Chondrocyte (in vitro differentiated cells): ENCODE data around the gene CRISPLD2. TPM values are rescaled to one million over a fixed set of nuclear protein-coding genes. Genes with fewer than 3 reads are reported as not detected.

Experiments
- DNase-seq: peaks from one replicate; pipeline ENCODE4 v3.0.0; 2021; ENCODE audit warnings: mixed read lengths, low spot score
- H3K27ac Mint-ChIP-seq: one replicate; pipeline ENCODE4 v1.8.0; 2021; ENCODE audit warnings: mild to moderate bottlenecking, moderate library complexity, mixed read lengths; ENCODE audit not compliant: unreplicated experiment
- H3K27me3 Mint-ChIP-seq: 2 replicates; pipeline ENCODE4 v1.8.0; 2021; ENCODE audit warnings: low read depth, mixed read lengths
- H3K36me3 Mint-ChIP-seq: 2 replicates; pipeline ENCODE4 v1.8.0; 2021; ENCODE audit warnings: low read depth, mixed read lengths
- H3K4me1 Mint-ChIP-seq: 2 replicates; pipeline ENCODE4 v1.8.0; 2021; ENCODE audit warnings: low read depth, mild to moderate bottlenecking, mixed read lengths
- H3K4me3 Mint-ChIP-seq: one replicate; pipeline ENCODE4 v1.8.0; 2021; ENCODE audit warnings: mild to moderate bottlenecking, moderate library complexity, mixed read lengths; ENCODE audit not compliant: unreplicated experiment
- H3K9me3 Mint-ChIP-seq: 2 replicates; pipeline ENCODE4 v1.8.0; 2021; ENCODE audit warnings: low read depth, mixed read lengths
- CTCF ChIP-seq: fragments of 200-600 bp; sonication (generic); IDR thresholded peaks from 2 replicates; pipeline ENCODE4 v1.5.0; 2021; ENCODE audit warnings: antibody characterized with exemption, mild to moderate bottlenecking, moderate library complexity
- total RNA-seq: library from RNA; stranded (reverse); gene quantifications from 3 replicates; pipeline ENCODE4 v1.2.1, GENCODE V29; 2021

The CRISPLD2 gene
- total RNA-seq, 1 donor from 2014 or later = 12.1 TPM

- DNase-seq = no peak
- TF ChIP-seq CTCF = no peak
- Mint-ChIP-seq H3K4me3 (no peak overlapping the region), H3K9me3 (peaks cover 3% of the 10 kb centered on the region), H3K36me3 (peaks cover 8% of the 10 kb centered on the region), H3K27me3 (no peaks in the 10 kb centered on the region), H3K4me1 (peaks cover 13% of the 10 kb centered on the region), H3K27ac (no peak overlapping the region)
Observed at GRCh38 chr16:84881702-84882521, 62.1 kb downstream of the CRISPLD2 start.

GRCh38 chr16:84883301-84883700 lies 63.5 kb downstream of the CRISPLD2 start:
- Mint-ChIP-seq H3K27me3 (no peaks in the 10 kb centered on the region), H3K4me1 (peaks cover 13% of the 10 kb centered on the region), H3K27ac (no peak overlapping the region), H3K4me3 (no peak overlapping the region), H3K9me3 (peaks cover 3% of the 10 kb centered on the region), H3K36me3 (peaks cover 8% of the 10 kb centered on the region)
- no peak for DNase-seq
- no peak for TF ChIP-seq CTCF

- Mint-ChIP-seq H3K27me3 (no peaks in the 10 kb centered on the region), H3K4me1 (peaks cover 13% of the 10 kb centered on the region), H3K36me3 (peaks cover 8% of the 10 kb centered on the region), H3K4me3 (no peak overlapping the region), H3K9me3 (peaks cover 3% of the 10 kb centered on the region), H3K27ac (no peak overlapping the region)
- TF ChIP-seq CTCF = no peak
- DNase-seq = no peak
Observed at GRCh38 chr16:84884246-84884595, 64.4 kb downstream of the CRISPLD2 start.

GRCh38 chr16:84884596-84885341 lies 65.0 kb downstream of the CRISPLD2 start:
- no peak for DNase-seq
- Mint-ChIP-seq H3K36me3 (peaks cover 6% of the 10 kb centered on the region), H3K27ac (no peak overlapping the region), H3K4me1 (peaks cover 13% of the 10 kb centered on the region), H3K27me3 (no peaks in the 10 kb centered on the region), H3K9me3 (peaks cover 3% of the 10 kb centered on the region), H3K4me3 (no peak overlapping the region)
- TF ChIP-seq CTCF = no peak

GRCh38 chr16:84885342-84885910 lies 65.6 kb downstream of the CRISPLD2 start:
- no peaks in the 10 kb centered on the region for H3K27me3 Mint-ChIP-seq
- no peak for DNase-seq
- H3K9me3 Mint-ChIP-seq = peaks cover 3% of the 10 kb centered on the region
- TF ChIP-seq CTCF = no peak
- H3K36me3 Mint-ChIP-seq = peaks cover 6% of the 10 kb centered on the region
- H3K4me1 Mint-ChIP-seq = peaks cover 13% of the 10 kb centered on the region
- H3K4me3 Mint-ChIP-seq = no peak overlapping the region
- no peak overlapping the region for H3K27ac Mint-ChIP-seq
